ENCODE results near the gene GNAQ. TPM values are rescaled to one million over a fixed set of nuclear protein-coding genes. Genes with fewer than 3 reads are reported as not detected.

GNAQ gene
- total RNA-seq, 1 donor from 2014 or later: 20.6 TPM

DNA sequence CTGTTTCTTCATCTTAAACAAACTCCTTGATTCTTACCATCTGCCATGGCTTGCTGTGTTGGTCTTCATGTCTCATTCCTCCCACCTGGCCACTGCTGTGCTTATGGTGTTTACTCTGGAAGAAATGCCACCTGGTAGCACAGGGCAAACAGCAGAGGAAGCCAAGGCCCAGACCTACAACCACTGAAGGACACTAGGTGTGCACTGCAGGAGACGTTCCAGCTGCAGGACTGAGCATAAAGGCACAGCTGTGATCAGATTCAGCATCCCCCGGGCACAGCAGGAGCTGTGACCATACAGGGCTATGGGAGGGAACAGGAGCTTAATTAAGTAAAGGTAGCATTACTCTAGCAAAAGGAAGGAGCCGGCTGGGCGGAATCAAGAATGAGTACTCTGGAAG is 12.6 kb upstream of the GNAQ start:
- H3K4me3 ChIP-seq (ENCODE audit: low read depth, low read length): no peak overlapping the region
- TF ChIP-seq, protein P1, sequence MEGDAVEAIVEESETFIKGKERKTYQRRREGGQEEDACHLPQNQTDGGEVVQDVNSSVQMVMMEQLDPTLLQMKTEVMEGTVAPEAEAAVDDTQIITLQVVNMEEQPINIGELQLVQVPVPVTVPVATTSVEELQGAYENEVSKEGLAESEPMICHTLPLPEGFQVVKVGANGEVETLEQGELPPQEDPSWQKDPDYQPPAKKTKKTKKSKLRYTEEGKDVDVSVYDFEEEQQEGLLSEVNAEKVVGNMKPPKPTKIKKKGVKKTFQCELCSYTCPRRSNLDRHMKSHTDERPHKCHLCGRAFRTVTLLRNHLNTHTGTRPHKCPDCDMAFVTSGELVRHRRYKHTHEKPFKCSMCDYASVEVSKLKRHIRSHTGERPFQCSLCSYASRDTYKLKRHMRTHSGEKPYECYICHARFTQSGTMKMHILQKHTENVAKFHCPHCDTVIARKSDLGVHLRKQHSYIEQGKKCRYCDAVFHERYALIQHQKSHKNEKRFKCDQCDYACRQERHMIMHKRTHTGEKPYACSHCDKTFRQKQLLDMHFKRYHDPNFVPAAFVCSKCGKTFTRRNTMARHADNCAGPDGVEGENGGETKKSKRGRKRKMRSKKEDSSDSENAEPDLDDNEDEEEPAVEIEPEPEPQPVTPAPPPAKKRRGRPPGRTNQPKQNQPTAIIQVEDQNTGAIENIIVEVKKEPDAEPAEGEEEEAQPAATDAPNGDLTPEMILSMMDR (conservative IDR thresholded peaks at IDR 0.05; ENCODE audit: low read depth, low read length): no peak

DNA sequence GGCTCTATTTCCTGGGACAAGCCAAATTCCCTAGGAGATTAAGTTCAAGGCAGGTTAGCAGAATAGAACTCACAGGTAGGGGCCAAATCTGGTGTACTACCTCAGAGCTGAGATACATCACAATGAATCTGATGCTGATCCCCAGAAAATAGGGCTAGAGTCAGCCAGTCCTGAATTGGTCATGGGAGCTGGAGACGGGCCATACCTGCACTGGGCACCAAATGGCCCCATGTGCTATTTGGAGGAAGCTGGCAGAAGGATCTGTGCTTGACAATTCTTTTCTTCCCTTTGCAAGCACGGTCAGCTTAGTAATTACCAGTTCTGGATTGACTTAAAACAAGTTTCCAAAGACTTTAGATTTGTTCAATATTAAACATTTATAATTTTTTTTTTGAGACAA is 10.4 kb upstream of the GNAQ start:
- no peak for DNase-seq (ENCODE audit: low read depth)
- H3K4me3 ChIP-seq (ENCODE audit: low read depth, low read length): no peak overlapping the region
- TF ChIP-seq, protein P1 (conservative IDR thresholded peaks at IDR 0.05; ENCODE audit: low read depth, low read length): no peak

More for the DNA sequence above, 12.6 kb upstream of the GNAQ start:
- no peak for DNase-seq (ENCODE audit: low read depth)

DNA sequence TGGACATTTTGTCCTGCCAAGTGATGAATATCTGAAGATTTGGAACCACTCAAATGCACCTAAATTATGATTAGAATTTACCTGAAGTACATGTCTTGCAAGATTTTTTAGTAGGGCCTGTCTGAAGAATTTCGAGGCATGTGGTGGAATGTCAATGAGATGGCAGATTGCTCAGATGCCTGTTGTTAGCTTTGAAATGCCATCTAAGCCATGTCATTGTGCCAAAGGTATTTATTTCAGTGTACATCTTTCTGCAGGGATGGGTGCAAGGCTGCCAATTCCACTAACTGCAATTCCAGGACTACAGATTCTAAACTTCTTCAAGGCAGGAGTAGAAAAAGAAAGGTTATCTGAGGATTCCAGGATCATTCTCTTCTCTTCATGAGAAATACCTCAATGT is 9.1 kb upstream of the GNAQ start:
- no peak for DNase-seq (ENCODE audit: low read depth)
- no peak overlapping the region for H3K4me3 ChIP-seq (ENCODE audit: low read depth, low read length)
- TF ChIP-seq, protein P1 (conservative IDR thresholded peaks at IDR 0.05; ENCODE audit: low read depth, low read length): no peak

DNA sequence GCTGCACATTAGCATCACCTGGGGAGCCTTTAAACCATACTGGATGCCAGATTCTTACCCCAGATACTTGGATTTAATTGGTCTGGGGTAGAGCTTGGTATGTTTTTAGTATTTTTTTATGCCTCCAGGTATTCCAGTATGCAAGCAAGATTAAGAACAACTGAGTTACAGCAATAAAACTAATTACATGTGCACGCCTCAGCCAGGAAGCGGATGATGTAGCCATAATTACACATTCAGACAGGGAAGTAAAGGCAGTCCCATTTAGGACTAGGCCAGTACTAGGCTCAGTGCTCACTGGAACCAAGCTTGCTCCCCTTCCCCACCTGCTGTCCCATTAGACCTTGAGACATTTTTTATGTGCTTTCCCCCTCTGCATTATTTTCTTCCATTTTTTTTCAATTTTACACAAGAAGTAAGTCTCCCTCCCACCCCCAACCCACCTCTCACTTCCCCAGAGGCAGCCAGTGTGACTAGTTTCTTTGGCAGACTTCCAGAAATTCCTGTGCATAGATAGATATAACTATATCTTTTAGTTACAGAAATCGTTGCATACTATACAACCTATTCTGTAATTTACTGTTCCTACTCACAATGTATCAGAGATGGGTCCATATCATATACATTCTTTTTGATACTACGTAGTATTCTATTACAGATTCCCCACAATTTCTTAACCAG is 7.1 kb upstream of the GNAQ start:
- TF ChIP-seq, protein P1 (conservative IDR thresholded peaks at IDR 0.05; ENCODE audit: low read depth, low read length): no peak
- DNase-seq (ENCODE audit: low read depth): no peak
- H3K4me3 ChIP-seq (ENCODE audit: low read depth, low read length): no peak overlapping the region

DNA sequence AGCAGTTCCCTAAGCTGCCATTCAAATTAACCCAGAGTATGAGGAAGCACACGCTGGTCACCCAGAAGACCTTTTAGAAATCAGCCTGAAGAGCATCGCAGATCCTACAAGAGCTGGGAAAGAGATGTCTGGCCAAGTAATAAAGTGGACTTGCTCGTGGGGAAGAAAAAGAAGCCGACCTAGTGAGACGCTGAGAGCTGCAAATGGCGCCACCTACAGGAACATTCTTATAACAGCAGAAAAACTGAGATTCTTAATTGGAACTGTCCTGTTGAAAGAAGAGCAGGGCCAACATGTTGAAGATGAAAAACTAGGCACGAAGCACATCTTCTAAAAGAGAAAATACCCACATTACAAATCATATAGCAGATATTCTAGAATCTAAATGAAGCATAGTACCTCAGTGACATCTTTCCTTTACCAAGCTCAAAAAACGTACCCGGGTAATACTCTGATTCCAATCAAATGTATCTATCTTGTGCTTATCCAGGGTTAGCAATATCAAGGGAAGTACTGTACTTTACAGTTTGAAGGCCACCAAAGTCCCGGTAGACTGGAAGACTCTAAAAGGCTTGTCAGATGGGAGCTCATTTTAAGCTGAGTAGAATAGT is 3.9 kb upstream of the GNAQ start:
- no peak for DNase-seq (ENCODE audit: low read depth)
- TF ChIP-seq, protein P1 (conservative IDR thresholded peaks at IDR 0.05; ENCODE audit: low read depth, low read length): peak; percentile 88
- no peak overlapping the region for H3K4me3 ChIP-seq (ENCODE audit: low read depth, low read length)

DNA sequence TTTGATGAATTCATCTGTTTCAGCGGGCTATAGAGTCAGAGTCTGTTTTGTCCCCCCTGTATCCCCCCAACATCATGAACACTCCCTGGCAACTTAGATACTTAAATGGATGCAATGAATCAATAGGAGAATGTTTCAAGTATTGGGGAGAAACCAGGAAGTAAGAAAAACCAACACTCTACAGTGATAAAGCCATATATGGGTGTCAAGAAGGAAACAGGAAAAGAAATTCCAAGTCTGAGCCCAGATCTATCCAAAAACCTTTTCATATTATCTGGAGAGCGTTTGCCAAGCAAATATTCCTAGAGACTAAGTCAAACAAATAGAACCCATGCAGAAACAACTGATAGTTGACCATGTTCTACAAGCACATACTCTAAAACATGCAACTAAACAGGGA is 2.3 kb upstream of the GNAQ start:
- TF ChIP-seq, protein P1 (conservative IDR thresholded peaks at IDR 0.05; ENCODE audit: low read depth, low read length): no peak
- H3K4me3 ChIP-seq (ENCODE audit: low read depth, low read length): no peak overlapping the region
- DNase-seq (ENCODE audit: low read depth): no peak

Measured in epithelial cell of proximal tubule (primary cell).